SU-DHL-6 (cell line): Measurements from ENCODE around the gene AKIRIN1.

Experiments
- H2AFZ ChIP-seq: fragments of 200-600 bp; sonication (generic); 2 replicates; pipeline ENCODE4 v1.6.1; 2014; ENCODE audit warnings: low read depth, mild to moderate bottlenecking, moderate library complexity, mixed read lengths, antibody characterized with exemption, low read length; ENCODE audit not compliant: severe bottlenecking
- H3F3A ChIP-seq: fragments of 200-600 bp; shearing (Covaris generic); 2 replicates; pipeline ENCODE4 v1.6.0; 2016; ENCODE audit warnings: antibody characterized with exemption, mild to moderate bottlenecking; ENCODE audit not compliant: insufficient read depth
- H3K27ac ChIP-seq: fragments of 200-600 bp; sonication (generic); 2 replicates; pipeline ENCODE4 v1.5.1; 2016; ENCODE audit warnings: low read depth, mild to moderate bottlenecking, low read length, moderate library complexity, mixed read lengths
- H3K27me3 ChIP-seq: fragments of 200-600 bp; sonication (generic), shearing (Covaris generic); 2 replicates; pipeline ENCODE4 v1.6.0; 2014; ENCODE audit warnings: mild to moderate bottlenecking, low read length
- H3K36me3 ChIP-seq: fragments of 200-600 bp; sonication (generic); 2 replicates; pipeline ENCODE4 v1.6.1; 2014; ENCODE audit warnings: mild to moderate bottlenecking, low read length, mixed read lengths
- H3K4me2 ChIP-seq: fragments of 300-600, 200-600 bp; shearing (Covaris generic), sonication (generic); 2 replicates; pipeline ENCODE4 v1.6.0; 2014; ENCODE audit warnings: low read length, low read depth, mild to moderate bottlenecking; ENCODE audit not compliant: poor library complexity, severe bottlenecking
- H3K4me3 ChIP-seq: fragments of 200-600 bp; sonication (generic); 2 replicates; pipeline ENCODE4 v1.5.1; 2014; ENCODE audit warnings: antibody characterized with exemption, low read length, mild to moderate bottlenecking, mixed read lengths; ENCODE audit not compliant: insufficient read depth, poor library complexity, severe bottlenecking
- H3K79me2 ChIP-seq: fragments of 200-600 bp; sonication (generic); 2 replicates; pipeline ENCODE4 v1.6.1; 2014; ENCODE audit warnings: mild to moderate bottlenecking, low read length, moderate library complexity; ENCODE audit not compliant: insufficient read depth
- H3K9ac ChIP-seq: fragments of 200-600 bp; sonication (generic); 2 replicates; pipeline ENCODE4 v1.7.0; 2014; ENCODE audit warnings: mild to moderate bottlenecking, low read length
- H3K9me2 ChIP-seq: fragments of 200-600 bp; sonication (generic); replicated peaks from 2 replicates; pipeline ENCODE4 v1.6.1; 2014; ENCODE audit warnings: low read length; ENCODE audit not compliant: insufficient read depth
- H3K9me3 ChIP-seq: fragments of 200-600 bp; sonication (generic); 2 replicates; pipeline ENCODE4 v1.6.1; 2014; ENCODE audit warnings: low read length, mixed read lengths; ENCODE audit not compliant: insufficient read depth
- H4K20me1 ChIP-seq: fragments of 200-600 bp; sonication (generic); 2 replicates; pipeline ENCODE4 v1.6.1; 2014; ENCODE audit warnings: low read depth, mild to moderate bottlenecking, antibody characterized with exemption, low read length, moderate library complexity, mixed read lengths
- EZH2phosphoT487 ChIP-seq: fragments of 200-600 bp; sonication (generic), shearing (Covaris generic); conservative IDR thresholded peaks from 2 replicates; pipeline ENCODE4 v1.6.1; 2018; ENCODE audit warnings: mild to moderate bottlenecking, antibody characterized with exemption, low read length, moderate library complexity, mixed read lengths
- TF ChIP-seq, protein P1 (sequence below): fragments of 200-600 bp; sonication (generic); IDR thresholded peaks from one replicate; pipeline ENCODE4 v1.5.1; 2017; ENCODE audit warnings: antibody characterized with exemption, mild to moderate bottlenecking, low read length, moderate library complexity; ENCODE audit not compliant: insufficient read depth, poor library complexity, severe bottlenecking

The AKIRIN1 gene

GRCh38 chr1:38990738-38991637, at the start of gene AKIRIN1:
TSS of gene AKIRIN1 (plus strand) at chr1:38991276. CDS start at chr1:38991381, 105 bp downstream.
- H3K9me2 ChIP-seq, result no peaks in the 10 kb centered on the region
- peak within 1 kb of the TSS; percentile 92 for H2AFZ ChIP-seq
- no peaks in the 10 kb centered on the region for H3K27me3 ChIP-seq
- H3F3A ChIP-seq, result 0 out of 2 replicates have a peak, but pooled peaks cover 18% of the 10 kb centered on the region
- no peaks in the 10 kb centered on the region for H3K9me3 ChIP-seq
- no peak for TF ChIP-seq EZH2phosphoT487
- TF ChIP-seq, protein P1, sequence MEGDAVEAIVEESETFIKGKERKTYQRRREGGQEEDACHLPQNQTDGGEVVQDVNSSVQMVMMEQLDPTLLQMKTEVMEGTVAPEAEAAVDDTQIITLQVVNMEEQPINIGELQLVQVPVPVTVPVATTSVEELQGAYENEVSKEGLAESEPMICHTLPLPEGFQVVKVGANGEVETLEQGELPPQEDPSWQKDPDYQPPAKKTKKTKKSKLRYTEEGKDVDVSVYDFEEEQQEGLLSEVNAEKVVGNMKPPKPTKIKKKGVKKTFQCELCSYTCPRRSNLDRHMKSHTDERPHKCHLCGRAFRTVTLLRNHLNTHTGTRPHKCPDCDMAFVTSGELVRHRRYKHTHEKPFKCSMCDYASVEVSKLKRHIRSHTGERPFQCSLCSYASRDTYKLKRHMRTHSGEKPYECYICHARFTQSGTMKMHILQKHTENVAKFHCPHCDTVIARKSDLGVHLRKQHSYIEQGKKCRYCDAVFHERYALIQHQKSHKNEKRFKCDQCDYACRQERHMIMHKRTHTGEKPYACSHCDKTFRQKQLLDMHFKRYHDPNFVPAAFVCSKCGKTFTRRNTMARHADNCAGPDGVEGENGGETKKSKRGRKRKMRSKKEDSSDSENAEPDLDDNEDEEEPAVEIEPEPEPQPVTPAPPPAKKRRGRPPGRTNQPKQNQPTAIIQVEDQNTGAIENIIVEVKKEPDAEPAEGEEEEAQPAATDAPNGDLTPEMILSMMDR, result no peak
- peaks cover 46% of the 10 kb centered on the region for H3K79me2 ChIP-seq
- peaks cover 11% of the 10 kb centered on the region; the same call in 1 of the 2 replicates for H4K20me1 ChIP-seq
- peak within 1 kb of the TSS; percentile 82 for H3K4me2 ChIP-seq
- H3K4me3 ChIP-seq, result peak within 1 kb of the TSS; percentile 97
- H3K9ac ChIP-seq, result peak within 1 kb of the TSS; percentile 78
- no peaks in the 10 kb centered on the region for H3K36me3 ChIP-seq
- peak within 1 kb of the TSS; percentile 51 for H3K27ac ChIP-seq

DNA sequence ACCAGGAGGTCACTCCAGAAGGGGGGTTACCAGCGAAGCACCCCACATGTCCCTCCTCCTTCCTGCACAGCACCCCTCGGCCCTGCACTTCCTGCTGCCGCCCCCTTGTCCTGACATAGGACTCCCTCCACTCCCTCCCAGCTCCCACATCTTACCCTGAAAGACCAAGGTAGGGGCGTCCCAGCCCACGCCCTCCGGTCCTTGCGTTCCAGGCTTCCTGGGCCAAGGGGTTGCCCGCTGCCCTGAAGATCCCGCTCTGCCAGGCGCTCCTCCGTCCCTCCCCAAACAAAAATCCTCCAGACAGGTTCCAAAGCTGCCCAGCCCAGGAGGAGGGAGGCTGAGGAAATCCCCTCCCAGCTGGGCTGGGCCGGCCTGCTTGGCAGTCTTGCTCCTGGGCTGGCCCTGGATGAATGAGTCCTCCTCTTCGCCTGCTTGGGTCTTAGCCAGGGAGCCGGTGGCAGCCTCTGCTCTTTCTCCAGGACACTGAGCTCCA, 49.5 kb upstream of the AKIRIN1 start, which contains the start of gene RHBDL2:
Gene RHBDL2, minus strand, starts transcription at position 304 of the 493 bp plus-strand sequence. CDS start 22,618 bp downstream, outside the sequence.
- Histone ChIP-seq H2AFZ (no peak within 1 kb of the TSS), H3K9ac (no peak within 1 kb of the TSS), H3K36me3 (no peaks in the 10 kb centered on the region), H4K20me1 (no peaks in the 10 kb centered on the region), H3K79me2 (no peaks in the 10 kb centered on the region), H3K4me2 (no peak within 1 kb of the TSS), H3K9me3 (no peaks in the 10 kb centered on the region), H3K4me3 (no peak within 1 kb of the TSS), H3K27ac (no peak within 1 kb of the TSS), H3K27me3 (no peaks in the 10 kb centered on the region), H3F3A (no peaks in the 10 kb centered on the region), H3K9me2 (no peaks in the 10 kb centered on the region)
- TF ChIP-seq EZH2phosphoT487, result no peak
- TF ChIP-seq, protein P1, result no peak

DNA sequence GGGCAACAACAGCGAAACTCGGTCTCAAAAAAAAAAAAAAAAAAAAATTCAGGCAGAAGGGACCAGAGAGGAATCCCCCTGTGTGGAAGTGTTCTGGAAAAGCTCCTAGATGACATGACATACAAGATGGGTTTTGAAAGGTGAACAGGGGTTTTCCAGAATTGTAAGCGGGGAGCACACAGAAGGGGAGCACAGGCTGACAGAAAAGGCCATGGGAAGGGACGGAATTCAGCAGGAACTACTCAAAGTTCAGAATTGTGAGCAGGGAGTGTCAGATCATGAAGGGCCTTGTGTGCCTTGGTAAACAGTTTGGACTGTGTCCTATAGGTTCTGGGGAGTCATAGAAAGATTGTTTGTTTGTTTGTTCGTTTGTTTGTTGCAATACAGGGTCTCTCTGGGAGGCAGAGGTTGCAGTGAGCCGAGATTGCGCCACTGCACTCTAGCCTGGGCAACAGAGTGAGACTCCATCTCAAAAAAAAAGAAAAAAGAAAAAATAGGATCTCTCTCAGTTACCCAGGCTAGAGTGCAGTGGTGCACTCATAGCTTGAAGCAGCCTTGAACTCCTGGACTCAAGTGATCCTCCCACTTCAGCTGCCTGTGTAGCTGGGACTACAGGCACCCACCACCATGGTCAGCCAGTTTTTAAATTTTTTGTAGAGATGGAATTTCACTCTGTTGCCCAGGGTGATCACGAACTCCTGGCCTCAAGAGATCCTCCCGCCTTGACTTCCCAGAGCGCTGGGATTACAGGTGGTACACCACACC, 48.2 kb upstream of the AKIRIN1 start:
- Histone ChIP-seq H2AFZ (no peak overlapping the region), H3K9me3 (peaks cover 4% of the 10 kb centered on the region; the same call in 1 of the 2 replicates), H3K27ac (no peak overlapping the region), H3K27me3 (no peaks in the 10 kb centered on the region), H3K4me3 (no peak overlapping the region), H3K36me3 (no peaks in the 10 kb centered on the region), H3K79me2 (no peaks in the 10 kb centered on the region), H3K4me2 (no peak overlapping the region), H4K20me1 (no peaks in the 10 kb centered on the region), H3F3A (no peaks in the 10 kb centered on the region), H3K9ac (no peak overlapping the region), H3K9me2 (no peaks in the 10 kb centered on the region)
- TF ChIP-seq, protein P1, result no peak
- TF ChIP-seq EZH2phosphoT487, result no peak
